DMS53 treated with DMSO at 0.1 percent for 48 hours (cell line): ENCODE data around the gene ZGLP1.
"Not testable (repeated sequence)": the region's sequence is repeated elsewhere in the genome, so short reads cannot be mapped to it uniquely, and the experiment has no call there.

Experiments used
- DNase-seq: peaks from one replicate; lab custom pipeline; 2025; ENCODE audit not compliant: unreplicated experiment; lab: John Stamatoyannopoulos, UW

Gene ZGLP1

DNA sequence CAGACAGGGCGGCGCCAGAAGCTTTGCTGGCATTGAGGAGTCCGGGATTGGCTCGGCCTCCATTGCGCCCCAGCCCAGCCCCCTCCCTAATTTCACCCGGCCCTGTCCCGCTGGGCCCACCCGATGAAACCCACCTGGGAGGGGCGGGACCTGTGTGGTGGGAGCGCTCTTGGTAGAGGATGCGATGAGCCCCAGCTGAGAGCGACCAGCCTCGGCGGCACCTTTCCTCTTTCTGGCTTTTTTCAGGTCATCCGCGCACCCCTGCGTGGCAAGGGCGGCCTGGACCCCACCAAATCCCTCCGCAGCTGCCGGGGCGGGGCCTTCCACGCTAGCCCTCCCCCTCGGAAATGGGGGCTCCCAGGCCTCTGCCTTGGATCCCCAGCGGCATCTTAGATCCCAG lies at the start of gene ZGLP1:
ZGLP1 (minus strand) TSS at position 393 of the 400 bp plus-strand sequence.
- no peak for DNase-seq

DNA sequence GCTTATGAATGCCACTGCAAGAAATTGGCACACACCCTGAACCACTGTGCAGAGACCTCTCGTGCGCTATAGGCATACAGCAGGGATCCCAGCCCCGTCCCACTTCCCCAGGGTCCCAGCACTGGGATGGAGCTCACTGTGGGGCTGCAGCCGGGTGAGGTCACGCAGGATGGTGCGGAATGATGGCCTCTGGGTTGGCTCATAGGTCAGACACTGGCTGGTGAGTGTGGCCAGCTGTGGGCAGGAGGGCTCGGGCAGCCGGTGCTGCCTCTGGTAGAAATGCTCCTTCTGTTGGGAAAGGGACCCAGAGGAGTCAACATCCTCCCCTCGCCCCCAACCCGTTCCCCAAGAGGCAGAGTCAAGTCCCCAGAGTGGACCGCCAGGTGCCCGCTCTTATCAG lies 46.8 kb upstream of the ZGLP1 start:
- DNase-seq, result no peak

DNA sequence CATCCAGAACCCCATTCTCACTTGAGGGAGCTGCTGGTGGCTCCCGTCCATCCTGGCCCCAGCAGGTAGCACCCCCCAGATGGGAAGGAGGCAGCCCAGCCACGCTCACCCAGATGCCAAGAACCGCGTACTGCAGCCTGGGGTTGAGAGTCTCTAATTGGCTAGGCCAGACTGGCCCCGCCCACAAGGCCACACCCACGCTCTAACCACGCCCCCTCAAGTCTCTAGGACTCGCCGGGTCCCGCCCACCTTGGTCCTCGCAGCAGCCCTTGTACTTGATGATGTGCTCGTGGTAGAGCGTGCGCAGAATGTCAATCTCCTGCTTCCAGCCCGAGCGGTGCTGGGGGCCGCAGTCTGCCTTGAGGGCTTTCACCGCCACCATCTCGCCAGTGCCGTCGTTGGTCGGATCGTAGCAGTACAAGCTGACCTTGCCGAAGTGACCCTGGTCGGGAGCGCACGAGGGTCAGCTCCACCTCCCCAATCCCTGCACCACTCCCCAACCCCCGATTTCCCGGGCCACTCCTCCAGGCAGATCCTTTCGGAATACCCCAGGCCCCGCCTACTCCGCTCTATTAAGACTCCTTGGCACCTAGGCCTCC lies 44.3 kb upstream of the ZGLP1 start:
- no peak for DNase-seq

DNA sequence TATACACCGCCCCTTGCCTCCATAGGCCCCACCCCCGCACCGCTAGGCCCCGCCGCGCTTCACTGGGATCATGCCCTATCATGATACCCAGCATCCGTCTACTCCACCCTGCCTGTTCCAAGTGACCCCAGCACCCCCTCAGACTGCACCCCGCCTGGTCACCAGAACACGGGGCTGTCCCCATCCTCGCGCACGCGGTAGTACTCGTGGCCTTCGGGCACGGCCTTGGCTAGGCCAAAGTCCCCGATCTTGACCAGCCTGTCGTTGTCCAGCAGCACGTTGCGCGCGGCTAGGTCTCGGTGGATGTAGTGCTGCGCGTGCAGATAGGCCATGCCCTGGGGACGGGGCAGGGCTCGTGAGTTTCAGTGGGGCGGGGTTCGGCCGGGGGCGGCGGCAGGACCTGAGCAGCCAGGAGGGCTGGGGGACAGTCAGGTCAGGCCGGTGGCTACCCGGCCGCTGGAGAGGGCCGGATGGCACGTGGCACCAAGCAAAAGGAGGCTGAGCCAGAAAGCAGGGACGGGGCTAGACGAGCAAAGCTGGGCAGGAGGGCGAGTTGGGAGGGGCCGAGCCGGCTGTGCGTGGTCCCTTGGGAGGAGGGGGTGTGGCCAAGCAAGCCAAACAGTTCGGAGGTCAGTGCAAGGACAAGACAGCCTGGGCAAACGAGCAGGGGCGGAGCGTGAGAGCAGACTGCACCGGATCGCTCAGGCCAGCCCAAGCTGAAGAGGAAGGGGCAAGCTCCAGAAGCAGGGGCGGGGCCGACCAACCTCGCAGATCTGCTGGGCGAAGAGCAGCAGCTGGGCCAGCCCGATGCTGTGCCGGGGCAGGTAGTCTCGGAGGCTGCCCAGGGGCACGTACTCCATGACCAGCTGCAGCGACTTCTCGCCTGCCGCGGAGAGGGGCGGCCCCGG lies 43.4 kb upstream of the ZGLP1 start:
- DNase-seq, result no peak

DNA sequence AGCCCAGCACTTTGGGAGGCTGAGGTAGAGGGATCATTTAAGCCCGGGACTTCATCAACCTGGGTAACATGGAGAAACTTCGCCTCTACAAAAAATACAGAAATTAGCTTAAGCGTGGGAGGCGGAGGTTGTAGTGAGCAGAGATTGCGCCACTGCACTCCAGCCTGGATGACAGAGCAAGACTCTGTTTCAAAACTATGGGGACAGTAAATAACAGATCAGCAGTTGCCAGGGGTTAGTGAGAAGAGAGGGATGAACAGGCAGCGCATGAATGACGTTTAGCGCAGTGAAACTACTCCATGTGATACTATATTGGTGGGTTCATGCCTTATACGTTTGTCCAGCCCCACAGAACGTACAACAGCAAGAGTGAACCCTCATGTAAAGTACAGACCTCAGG lies 36.9 kb upstream of the ZGLP1 start:
- DNase-seq, result no peak

DNA sequence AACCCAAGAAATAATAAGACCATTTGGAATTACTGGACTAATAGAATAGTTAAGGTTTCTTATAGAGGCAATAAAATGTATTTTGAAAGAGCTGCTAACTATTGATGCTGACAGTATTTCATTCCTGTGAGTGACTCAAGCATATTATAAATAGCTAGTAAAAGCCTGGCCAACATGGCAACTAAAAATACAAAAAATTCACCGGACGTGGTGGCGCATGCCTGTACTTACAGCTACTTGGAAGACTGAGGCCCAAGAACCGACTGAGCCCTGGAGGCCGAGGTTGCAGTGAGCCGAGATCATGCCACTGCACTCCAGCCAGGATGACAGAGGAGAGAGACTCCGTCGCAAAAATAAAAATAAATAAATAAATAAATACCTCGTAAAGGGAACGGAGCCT lies 35.2 kb upstream of the ZGLP1 start:
- DNase-seq, result no peak

DNA sequence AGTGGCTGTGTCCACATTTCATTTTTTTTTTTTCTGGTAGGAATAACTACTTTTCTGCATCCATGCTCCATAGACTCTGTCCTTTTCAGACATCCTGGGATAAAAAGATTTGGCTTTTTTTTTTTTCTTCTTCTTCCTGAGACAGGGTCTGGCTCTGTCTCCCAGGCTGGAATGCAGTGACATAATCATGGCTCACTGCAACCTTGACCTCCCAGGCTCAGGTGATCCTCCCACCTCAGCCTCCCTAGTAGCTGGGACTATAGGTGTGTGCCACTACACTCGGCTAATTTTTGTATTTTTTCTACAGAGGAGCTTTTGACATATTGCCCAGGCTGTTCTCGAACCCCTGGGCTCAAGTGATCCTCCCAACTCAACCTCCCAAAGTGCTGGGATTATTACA lies 33.9 kb upstream of the ZGLP1 start:
- DNase-seq, result no peak

DNA sequence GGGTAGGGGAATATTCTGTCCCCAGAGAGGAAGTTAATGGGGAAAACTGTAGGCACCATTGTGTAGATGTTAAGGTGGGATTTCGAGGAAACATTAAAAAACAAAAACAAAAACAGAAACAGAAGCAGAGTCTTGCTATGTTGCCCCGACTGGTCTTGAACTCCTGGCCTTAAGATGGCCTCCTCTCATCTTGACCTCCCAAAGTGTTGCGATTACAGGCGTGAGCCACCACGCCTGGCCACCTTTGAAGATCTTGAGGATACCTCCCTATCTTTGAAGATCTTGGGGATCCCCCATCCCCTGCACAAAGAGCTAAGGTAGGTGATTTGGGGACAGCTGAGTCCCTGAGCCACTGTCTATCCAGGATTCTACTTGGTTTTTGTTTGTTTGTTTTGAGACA lies 30.4 kb upstream of the ZGLP1 start:
- no peak for DNase-seq

DNA sequence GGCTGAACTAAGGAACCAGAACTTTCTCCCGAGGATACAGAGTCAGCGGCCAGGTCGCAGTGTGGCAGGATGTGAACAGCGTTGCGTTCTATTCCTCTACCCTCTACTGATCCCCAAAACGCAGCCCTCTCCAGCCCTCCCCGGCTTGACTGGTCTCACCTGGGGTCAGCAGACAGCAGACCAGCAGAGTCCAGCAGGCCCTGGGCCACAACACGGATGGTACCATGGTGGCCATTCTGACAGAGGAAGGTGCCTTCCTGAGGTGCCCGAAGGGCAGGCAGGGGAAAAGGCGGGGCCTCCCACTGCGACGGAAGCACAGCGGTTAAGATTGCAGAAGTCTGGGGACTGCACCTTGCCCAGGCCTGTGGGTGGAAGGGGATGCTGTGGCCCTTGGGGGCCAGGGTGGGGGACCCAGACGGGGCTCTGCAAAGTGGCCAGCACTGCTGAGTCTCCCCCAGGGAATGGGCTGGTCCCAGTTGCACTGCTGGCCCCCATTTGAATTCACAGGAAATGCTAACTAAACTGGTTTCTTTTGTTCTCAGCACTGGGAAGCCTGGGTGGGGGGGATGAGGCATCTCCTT lies 29.9 kb upstream of the ZGLP1 start, which contains the start of gene ICAM3:
ICAM3 (minus strand) TSS at position 245 of the 581 bp plus-strand sequence; CDS start at position 235, 10 bp downstream.
- DNase-seq, result no peak

DNA sequence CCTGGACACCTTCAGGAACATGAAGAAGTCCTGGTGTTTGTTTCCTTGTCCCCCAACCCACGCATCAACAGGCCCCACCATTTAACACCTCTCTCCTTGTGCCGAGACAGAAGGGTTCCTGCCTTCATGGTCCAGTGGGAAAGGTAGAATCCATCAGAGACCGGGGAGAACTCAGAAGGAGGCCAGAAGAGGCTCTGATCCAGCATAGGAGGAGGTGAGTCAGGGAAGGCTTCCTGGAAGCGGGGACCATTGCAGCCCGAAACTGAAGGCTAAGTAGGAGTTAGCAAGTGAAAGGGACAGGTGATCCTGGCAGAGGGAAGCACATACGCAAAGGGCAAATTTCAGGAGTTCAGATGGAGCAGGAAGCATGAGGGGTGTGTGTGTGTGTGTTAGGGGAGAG lies 29.3 kb upstream of the ZGLP1 start:
- no peak for DNase-seq

DNA sequence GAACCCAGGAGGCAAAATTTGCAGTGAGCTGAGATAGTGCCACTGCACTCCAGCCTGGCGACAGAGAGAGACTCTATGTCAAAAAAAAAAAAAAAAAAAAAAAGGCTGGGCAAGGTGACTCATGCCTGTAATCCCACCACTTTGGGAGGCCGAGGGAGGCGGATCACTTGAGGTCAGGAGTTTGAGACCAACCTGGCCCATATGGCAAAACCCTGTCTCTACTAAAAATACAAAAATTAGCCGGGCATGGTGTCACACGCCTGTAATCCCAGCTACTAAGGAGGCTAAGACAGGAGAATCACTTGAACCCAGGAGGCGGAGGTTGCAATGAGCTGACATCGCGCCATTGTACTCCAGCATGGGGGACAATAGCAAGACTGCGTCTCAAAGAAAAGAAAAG lies 27.1 kb upstream of the ZGLP1 start:
- DNase-seq, result not testable (repeated sequence)

DNA sequence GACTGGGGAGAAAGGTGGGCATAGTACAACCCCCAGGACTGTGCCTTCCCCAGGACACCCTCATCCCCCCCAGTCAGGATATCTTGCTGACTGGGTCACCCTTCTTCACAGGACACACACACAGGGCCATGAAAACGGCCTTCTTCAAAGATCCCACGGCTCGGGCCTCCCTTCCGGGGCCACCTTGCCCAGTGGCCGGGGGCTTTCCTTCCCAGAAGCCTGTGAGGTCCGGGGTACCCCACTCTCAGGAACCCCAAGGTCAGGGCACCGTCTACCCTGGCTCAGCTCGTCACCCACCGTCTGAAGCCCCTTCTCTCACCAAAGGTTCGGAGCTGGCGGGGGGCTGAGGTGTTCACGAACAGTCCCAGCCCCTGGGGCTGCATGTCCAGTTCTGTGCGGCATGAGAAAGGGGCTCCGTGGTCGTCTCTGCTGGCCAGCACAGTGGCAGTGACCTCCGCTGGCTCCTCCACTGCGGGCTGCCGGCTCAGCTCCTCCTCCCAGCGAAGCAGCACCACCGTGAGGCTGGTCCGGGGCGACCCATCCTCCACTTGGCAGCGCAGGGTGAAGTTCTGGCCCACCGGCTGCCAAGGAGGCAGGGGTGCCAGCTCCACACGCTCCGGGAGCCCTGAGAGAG lies 25.9 kb upstream of the ZGLP1 start:
- no peak for DNase-seq

DNA sequence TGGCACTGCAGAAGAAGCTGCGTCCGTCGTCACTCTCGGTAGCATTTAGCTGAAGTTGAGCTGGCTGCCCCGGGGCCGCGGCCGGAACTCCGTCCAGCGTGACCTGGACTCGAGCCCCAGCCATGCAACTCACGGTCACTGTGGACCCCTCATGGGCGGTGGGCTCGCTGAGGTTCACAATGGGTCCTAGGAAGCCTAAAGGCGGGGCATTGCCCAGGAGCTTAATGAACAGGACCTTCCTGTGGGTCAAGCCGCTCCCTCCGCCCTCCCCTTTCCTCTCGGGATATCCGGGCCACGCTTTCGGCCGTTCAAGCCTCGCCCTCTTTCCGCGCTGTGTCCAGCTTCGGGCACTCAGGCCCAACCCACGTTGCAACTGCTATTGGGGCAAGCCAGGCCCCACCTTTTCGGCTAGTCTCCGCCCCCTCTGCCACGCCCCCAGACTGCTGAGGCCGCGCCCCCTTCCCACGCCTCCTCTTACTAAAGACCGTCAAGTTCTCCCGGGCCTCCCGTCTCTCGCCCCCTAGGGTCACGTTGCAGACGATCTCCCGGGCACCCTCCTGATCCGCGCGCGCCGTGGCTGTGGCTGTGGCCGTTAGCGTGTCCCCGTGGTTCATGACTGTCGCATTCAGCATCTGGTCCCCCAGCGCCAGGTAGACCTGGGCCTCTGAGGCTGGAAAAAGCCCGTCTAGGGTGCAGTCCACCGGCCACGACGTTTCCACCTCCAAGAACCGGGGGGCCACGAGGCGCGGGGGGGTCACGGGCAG lies 25.2 kb upstream of the ZGLP1 start:
- DNase-seq, result peak; percentile 68

DNA sequence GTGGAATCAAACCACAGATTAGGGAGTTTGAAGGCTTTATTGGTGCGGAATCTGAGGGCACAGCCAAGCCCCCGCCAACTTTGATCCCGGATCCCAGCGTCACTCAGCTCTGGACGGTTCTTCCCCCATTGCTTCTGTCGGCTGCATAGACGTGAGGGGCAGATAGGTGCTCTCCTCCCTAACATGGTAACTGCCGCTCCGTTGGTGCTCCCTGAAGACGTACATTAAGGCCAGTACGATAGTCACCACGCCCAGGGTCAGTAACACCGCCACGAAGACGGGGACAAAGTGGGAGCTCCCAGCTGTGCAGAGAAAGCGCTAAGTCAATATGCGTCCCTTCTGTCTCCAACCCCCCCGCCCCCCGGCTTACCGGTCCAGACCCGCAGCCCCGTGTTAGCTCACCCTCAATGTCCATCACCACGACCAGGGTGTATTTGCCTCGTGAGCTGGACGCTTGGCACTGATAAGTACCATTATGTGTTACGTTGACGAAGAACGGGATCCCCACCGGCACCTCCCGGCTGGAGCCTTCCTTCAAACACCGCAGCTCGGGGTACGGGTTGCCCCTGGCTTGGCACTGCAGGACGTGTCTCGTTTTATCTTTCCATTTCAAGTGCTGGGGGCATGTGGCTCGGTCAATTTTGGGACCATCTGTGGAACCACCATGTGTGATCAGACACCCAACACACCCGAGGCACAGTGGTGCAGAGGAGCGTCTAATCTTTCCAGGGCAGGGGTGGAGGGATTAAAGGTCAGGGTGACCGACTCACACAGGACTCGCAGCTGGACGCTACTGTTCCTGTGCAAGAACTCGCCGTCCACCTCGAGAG lies 24.4 kb upstream of the ZGLP1 start:
- peak; percentile 41 for DNase-seq

DNA sequence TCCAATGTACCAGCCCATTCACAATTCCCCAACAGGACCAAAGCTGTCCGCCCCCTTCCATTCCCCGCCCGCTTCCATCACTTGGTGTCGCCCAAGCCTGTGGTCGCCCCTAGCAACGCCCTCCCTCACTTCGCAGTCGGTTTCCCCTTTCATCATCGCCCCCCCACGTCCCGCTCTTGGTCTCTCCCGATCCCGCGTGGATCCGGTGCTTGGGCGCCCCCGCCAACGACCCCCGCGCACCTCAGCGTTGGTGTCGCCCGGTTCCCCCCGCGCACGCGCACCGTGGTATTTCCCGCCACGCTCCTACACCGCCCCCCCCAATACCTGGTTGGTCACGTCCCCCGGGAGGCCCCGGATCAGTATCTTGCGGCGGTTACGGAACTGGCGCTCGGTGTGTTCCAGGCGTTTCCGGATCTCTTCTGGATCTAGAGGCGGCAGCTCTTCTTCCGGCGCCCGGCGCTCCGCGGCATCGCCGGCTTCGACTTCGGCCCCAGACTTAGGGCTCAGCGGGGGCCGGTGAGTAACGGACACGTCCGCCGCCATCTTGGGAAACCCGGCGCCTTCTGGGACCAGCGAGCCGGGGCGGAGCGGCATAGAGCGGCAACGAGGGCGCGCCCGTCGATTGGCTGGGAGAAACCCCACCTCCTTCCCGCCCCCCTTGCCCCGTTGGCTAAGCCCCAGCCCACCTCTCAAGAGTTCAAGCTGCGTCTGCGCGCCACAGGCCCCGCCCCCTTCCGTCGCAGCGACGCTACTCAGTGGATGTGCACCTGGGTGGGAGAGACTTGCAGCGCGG lies 23.5 kb upstream of the ZGLP1 start, which contains the start of gene RAVER1:
RAVER1 (minus strand) TSS at position 565 of the 793 bp plus-strand sequence; CDS start at position 543, 22 bp downstream.
- DNase-seq, result peak; percentile 75

DNA sequence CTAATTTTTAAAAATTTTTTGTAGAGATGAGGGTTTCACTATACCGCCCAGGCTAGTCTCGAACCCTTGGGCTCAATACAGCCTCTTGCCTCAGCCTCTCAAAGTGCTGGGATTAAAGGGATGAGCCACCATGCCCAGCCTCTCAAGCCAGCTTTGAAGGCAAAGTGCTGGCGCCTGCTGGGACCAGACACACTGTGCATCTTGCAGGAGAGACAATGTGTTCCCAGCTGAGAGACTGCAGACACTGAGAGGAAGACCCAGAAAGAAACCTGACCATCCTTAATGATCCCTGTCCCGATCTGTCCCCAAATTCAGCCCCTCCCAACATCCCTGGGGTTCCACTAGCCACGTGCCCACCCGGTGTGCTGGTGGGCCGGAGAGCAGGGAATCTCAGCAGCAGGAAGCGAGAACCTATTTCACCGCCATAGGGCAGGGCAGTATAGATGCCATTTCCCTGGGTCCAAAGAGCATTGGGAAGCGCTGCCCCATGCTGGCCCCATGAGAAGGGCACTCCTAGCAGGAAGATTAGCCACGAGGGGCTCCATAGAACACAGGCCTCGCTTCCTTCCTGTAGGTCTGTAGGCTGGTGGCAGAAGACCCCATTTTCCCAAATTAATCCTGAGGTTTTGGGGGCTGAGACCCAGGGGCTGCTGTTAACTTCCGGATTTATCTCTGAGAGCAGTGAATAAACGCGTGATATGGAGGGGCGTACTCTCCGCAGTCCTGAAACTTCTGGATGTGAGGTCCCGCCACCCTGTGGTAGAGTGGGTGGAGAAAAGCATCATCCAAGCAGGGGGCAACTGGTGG lies 22.7 kb upstream of the ZGLP1 start:
- DNase-seq, result no peak

DNA sequence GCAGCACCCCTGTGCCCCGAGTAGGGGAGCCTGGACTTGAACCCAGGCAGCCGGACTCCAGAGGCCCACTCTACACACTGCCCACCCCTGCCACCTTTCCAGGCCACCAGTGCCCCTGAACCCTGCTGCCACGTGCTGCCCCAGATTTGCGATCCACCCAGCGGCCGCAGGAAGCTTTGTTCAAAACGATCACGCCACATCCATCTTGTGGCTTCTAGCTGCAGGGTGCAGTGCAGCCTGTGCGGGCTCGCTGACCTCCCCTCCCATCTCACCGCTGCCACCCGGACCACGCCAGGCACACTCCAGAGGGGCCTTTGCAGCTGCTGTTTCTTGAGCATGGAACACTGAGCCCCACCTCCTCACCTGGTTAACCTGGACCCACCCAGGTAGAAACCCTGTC lies 19.9 kb upstream of the ZGLP1 start:
- no peak for DNase-seq
